SK-N-SH (cell line): Measurements from ENCODE around the gene RHOT2.

Experiments
- CHD2 ChIP-seq: fragments of 150-350 bp; IDR thresholded peaks from 2 replicates; pipeline ENCODE4 v1.6.1; 2018; ENCODE audit warnings: low read length; ENCODE audit not compliant: partially characterized antibody
- NFIC ChIP-seq: IDR thresholded peaks from 2 replicates; pipeline ENCODE4 v1.4.0; 2012; ENCODE audit warnings: borderline replicate concordance
- YY1 ChIP-seq: IDR thresholded peaks from 2 replicates; pipeline ENCODE4 v1.4.0; 2012; ENCODE audit warnings: low read depth, mild to moderate bottlenecking
- TF ChIP-seq, protein P1 (sequence below): fragments of 200-600 bp; sonication (generic); IDR thresholded peaks from 2 replicates; pipeline ENCODE4 v1.6.1; 2017; ENCODE audit warnings: antibody characterized with exemption, mild to moderate bottlenecking, moderate library complexity
- TF ChIP-seq, protein P2 (sequence below): IDR thresholded peaks from 2 replicates; pipeline ENCODE4; 2012

DNA sequence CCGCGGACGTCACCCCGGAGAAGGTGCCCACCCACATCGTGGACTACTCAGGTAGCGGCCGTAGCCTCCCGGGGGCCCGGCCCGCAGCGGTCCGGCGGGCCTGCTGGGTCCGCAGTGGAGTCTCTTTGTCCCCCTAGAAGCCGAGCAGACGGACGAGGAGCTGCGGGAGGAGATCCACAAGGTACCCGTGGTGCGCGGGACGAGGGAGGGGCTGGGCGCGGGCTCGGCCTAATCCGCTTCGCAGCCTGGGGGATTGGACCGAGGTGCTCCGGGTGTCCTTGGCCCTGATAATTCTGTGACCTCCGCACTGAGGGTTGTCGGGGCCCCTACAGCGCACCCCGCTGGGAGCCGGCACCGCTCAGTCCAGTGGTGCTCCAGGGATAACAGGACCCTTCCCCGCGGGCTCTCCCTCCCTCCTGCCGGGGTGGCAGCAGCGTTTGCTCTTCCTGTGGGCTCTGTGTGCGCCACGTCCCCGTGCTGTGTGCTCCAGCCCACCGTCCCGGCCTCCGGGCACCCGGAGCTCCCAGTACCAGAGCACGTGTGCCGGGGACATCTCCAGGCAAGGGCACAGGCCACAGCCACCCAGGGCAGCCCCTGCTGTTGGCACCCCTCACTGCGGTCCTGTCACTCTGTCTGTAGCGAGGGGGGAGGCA lies 713 bp downstream of the RHOT2 start:
- TF ChIP-seq, protein P1, sequence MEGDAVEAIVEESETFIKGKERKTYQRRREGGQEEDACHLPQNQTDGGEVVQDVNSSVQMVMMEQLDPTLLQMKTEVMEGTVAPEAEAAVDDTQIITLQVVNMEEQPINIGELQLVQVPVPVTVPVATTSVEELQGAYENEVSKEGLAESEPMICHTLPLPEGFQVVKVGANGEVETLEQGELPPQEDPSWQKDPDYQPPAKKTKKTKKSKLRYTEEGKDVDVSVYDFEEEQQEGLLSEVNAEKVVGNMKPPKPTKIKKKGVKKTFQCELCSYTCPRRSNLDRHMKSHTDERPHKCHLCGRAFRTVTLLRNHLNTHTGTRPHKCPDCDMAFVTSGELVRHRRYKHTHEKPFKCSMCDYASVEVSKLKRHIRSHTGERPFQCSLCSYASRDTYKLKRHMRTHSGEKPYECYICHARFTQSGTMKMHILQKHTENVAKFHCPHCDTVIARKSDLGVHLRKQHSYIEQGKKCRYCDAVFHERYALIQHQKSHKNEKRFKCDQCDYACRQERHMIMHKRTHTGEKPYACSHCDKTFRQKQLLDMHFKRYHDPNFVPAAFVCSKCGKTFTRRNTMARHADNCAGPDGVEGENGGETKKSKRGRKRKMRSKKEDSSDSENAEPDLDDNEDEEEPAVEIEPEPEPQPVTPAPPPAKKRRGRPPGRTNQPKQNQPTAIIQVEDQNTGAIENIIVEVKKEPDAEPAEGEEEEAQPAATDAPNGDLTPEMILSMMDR: no peak
- TF ChIP-seq NFIC: no peak
- TF ChIP-seq CHD2: no peak
- TF ChIP-seq YY1: no peak
- TF ChIP-seq, protein P2, sequence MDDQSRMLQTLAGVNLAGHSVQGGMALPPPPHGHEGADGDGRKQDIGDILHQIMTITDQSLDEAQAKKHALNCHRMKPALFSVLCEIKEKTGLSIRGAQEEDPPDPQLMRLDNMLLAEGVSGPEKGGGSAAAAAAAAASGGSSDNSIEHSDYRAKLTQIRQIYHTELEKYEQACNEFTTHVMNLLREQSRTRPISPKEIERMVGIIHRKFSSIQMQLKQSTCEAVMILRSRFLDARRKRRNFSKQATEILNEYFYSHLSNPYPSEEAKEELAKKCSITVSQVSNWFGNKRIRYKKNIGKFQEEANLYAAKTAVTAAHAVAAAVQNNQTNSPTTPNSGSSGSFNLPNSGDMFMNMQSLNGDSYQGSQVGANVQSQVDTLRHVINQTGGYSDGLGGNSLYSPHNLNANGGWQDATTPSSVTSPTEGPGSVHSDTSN: no peak
